Mesothelial cell of epicardium (in vitro differentiated cells): Measurements from ENCODE around the gene KLF18. TPM values are rescaled to one million over a fixed set of nuclear protein-coding genes. Genes with fewer than 3 reads are reported as not detected.

Experiments used
- DNase-seq, 2 experiments: peaks; one replicate each; pipeline ENCODE4 v3.0.0; 2021; ENCODE audit warnings: low spot score in 2 of 2; ENCODE audit not compliant: unreplicated experiment in 2 of 2
- H3K27ac Mint-ChIP-seq: 2 replicates; pipeline ENCODE4 v1.8.0; 2021; ENCODE audit warnings: mixed read lengths
- H3K27me3 Mint-ChIP-seq: 2 replicates; pipeline ENCODE4 v1.8.0; 2021; ENCODE audit warnings: low read depth, mixed read lengths
- H3K36me3 Mint-ChIP-seq: 2 replicates; pipeline ENCODE4 v1.8.0; 2021; ENCODE audit warnings: mixed read lengths
- H3K4me1 Mint-ChIP-seq: 2 replicates; pipeline ENCODE4 v1.8.0; 2021; ENCODE audit warnings: mixed read lengths
- H3K4me3 Mint-ChIP-seq: 2 replicates; pipeline ENCODE4 v1.8.0; 2021; ENCODE audit warnings: mild to moderate bottlenecking, moderate library complexity, mixed read lengths
- H3K9me3 Mint-ChIP-seq: 2 replicates; pipeline ENCODE4 v1.8.0; 2021; ENCODE audit warnings: mixed read lengths
- total RNA-seq: library from RNA; stranded (reverse); gene quantifications from 3 replicates; pipeline ENCODE4 v1.2.1, GENCODE V29; 2021
- TF ChIP-seq, protein P1 (sequence below): fragments of 200-600 bp; sonication (generic); IDR thresholded peaks from one replicate; pipeline ENCODE4 v1.5.0; 2021; ENCODE audit warnings: antibody characterized with exemption; ENCODE audit not compliant: unreplicated experiment

Gene KLF18
- total RNA-seq, 1 donor from 2014 or later: not detected

- no peak overlapping the region for H3K4me3 Mint-ChIP-seq
- peaks cover 21% of the 10 kb centered on the region for H3K27me3 Mint-ChIP-seq
- no peak overlapping the region for H3K27ac Mint-ChIP-seq
- H3K4me1 Mint-ChIP-seq: no peaks in the 10 kb centered on the region
- H3K9me3 Mint-ChIP-seq: peaks cover 15% of the 10 kb centered on the region
- H3K36me3 Mint-ChIP-seq: peaks cover 3% of the 10 kb centered on the region
- TF ChIP-seq, protein P1, sequence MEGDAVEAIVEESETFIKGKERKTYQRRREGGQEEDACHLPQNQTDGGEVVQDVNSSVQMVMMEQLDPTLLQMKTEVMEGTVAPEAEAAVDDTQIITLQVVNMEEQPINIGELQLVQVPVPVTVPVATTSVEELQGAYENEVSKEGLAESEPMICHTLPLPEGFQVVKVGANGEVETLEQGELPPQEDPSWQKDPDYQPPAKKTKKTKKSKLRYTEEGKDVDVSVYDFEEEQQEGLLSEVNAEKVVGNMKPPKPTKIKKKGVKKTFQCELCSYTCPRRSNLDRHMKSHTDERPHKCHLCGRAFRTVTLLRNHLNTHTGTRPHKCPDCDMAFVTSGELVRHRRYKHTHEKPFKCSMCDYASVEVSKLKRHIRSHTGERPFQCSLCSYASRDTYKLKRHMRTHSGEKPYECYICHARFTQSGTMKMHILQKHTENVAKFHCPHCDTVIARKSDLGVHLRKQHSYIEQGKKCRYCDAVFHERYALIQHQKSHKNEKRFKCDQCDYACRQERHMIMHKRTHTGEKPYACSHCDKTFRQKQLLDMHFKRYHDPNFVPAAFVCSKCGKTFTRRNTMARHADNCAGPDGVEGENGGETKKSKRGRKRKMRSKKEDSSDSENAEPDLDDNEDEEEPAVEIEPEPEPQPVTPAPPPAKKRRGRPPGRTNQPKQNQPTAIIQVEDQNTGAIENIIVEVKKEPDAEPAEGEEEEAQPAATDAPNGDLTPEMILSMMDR: no peak
- no peak for DNase-seq
Measured at GRCh38 chr1:44101328-44101727, 40.1 kb downstream of the KLF18 start.

GRCh38 chr1:44100183-44100868 is 41.1 kb downstream of the KLF18 start:
- H3K27me3 Mint-ChIP-seq: peaks cover 13% of the 10 kb centered on the region
- peaks cover 6% of the 10 kb centered on the region for H3K36me3 Mint-ChIP-seq
- DNase-seq: no peak
- no peaks in the 10 kb centered on the region for H3K4me1 Mint-ChIP-seq
- H3K4me3 Mint-ChIP-seq: no peak overlapping the region
- H3K27ac Mint-ChIP-seq: no peak overlapping the region
- TF ChIP-seq, protein P1: no peak
- H3K9me3 Mint-ChIP-seq: peaks cover 19% of the 10 kb centered on the region

GRCh38 chr1:44094047-44094446 is 47.4 kb downstream of the KLF18 start:
- DNase-seq: no peak
- no peak overlapping the region for H3K4me3 Mint-ChIP-seq
- H3K27me3 Mint-ChIP-seq: peaks cover 15% of the 10 kb centered on the region
- no peak overlapping the region for H3K27ac Mint-ChIP-seq
- peaks cover 6% of the 10 kb centered on the region for H3K36me3 Mint-ChIP-seq
- H3K4me1 Mint-ChIP-seq: no peaks in the 10 kb centered on the region
- H3K9me3 Mint-ChIP-seq: peaks cover 36% of the 10 kb centered on the region
- TF ChIP-seq, protein P1: no peak

DNA sequence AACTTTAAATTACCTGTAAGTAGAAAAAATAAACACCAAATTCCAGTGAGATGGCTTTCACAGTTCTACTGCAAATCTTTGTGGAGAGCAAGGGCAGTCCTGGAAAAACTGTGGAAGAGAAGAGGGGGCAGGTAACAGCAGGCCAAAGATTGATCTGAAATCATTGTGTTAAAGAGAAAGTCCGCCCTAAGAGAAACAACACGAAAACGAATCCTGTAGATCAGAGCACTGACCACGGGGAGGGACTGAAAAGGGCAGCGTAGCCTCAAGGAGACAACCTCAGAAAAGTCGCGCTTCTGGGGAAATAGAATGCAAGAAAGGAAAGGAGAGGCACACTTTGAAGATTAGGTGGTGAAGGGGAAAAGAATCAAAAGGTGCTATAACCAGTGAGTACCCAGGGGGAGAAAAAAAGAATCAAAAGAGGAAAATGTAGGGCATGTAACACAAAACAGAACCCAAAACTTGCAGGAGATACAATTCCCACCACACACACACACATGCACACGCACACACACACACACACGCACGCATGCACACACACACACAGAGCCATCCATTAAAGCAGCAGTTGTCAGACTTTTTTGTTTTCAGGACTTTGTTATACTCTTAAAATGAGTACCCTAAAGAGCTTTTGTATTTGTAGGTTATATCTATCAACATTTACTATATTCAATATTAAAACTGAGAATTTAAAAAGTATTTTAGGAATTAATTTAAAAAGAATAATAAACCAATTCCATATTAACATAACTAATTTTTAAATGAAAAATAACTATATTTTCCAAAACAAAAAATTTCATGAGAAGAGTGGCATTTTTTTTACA is 50.8 kb downstream of the KLF18 start:
- TF ChIP-seq, protein P1: no peak

DNA sequence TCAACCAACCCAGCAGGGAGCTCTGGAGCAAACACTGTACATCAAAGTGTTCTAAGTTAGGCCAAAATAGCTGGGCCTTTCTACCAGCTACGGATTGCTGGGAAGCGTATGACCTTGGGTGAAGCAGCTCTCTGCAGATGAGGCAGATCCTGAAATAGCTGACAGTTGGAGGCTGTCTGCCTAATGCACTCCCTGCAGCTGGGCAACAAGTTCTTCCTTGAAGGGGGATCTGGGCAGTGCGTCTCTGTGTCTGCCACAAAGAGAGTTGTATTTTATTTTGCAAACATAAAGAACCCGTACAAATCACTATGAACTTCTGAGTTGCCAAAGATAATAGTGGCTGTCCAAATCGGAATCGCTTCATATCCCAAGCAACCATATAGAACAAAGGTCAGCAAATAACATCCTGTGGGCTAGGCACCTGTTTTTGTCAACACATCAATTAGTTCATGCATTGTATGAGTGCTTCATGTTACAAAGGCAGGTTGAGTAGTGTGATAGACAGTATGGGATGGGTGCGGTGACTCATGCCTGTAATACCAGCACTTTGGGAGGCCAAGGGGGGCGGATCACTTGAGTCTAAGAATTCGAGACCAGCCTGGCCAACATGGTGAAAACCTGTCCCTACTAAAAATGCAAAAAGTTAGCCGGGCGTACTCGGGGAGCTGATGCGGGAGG is 51.9 kb downstream of the KLF18 start:
- Mint-ChIP-seq H3K27ac (no peak overlapping the region), H3K36me3 (no peaks in the 10 kb centered on the region), H3K4me1 (no peaks in the 10 kb centered on the region), H3K9me3 (peaks cover 15% of the 10 kb centered on the region), H3K4me3 (no peak overlapping the region), H3K27me3 (peaks cover 15% of the 10 kb centered on the region)
- DNase-seq: no peak
- TF ChIP-seq, protein P1: no peak

More for the DNA sequence above, 50.8 kb downstream of the KLF18 start:
- Mint-ChIP-seq H3K4me1 (no peaks in the 10 kb centered on the region), H3K9me3 (peaks cover 19% of the 10 kb centered on the region), H3K4me3 (no peak overlapping the region), H3K27me3 (peaks cover 15% of the 10 kb centered on the region), H3K36me3 (peaks cover 1% of the 10 kb centered on the region), H3K27ac (no peak overlapping the region)
- DNase-seq: no peak

Other genes with a start within 250 kb of the KLF18 start
- 1.2 to 2.0 TPM (median 1.6 TPM) in 3 replicates for gene ARTN, start 207.8 kb downstream of the KLF18 start, total RNA-seq
- 21.8 to 26.4 TPM (median 23.2 TPM) in 3 replicates for gene IPO13, start 194.7 kb downstream of the KLF18 start, total RNA-seq
- 24.1 to 26.6 TPM (median 25.0 TPM) in 3 replicates for gene DPH2, start 171.6 kb downstream of the KLF18 start, total RNA-seq
- 72.8 to 82.6 TPM (median 75.0 TPM) in 3 replicates for gene ATP6V0B, start 166.7 kb downstream of the KLF18 start, total RNA-seq
- gene B4GALT2, start 162.4 kb downstream of the KLF18 start, total RNA-seq: 55.8 to 58.6 TPM (median 57.8 TPM) in 3 replicates
- gene CCDC24, start 150.0 kb downstream of the KLF18 start, total RNA-seq: 12.3 to 13.8 TPM (median 12.4 TPM) in 3 replicates
- 28.4 to 30.9 TPM (median 29.5 TPM) in 3 replicates for gene SLC6A9, start 110.2 kb downstream of the KLF18 start, total RNA-seq
- not detected in 3 replicates for gene KLF17, start 22.8 kb downstream of the KLF18 start, total RNA-seq
- gene DMAP1, start 71.8 kb upstream of the KLF18 start, total RNA-seq: 50.7 to 52.4 TPM (median 51.8 TPM) in 3 replicates
- gene ERI3, start 213.6 kb upstream of the KLF18 start, total RNA-seq: 70.7 to 78.5 TPM (median 72.0 TPM) in 3 replicates